ENCODE data around the gene CEP72.

CEP72 gene

GRCh38 chr5:669111-669841 is 57.1 kb downstream of the CEP72 start:
- peak; percentile 88 for DNase-seq (ENCODE audit: low read depth)
- peak; percentile 62 for TF ChIP-seq CTCF (conservative IDR thresholded peaks at IDR 0.05; ENCODE audit: low read depth, low read length)
- no peak overlapping the region for H3K4me3 ChIP-seq (ENCODE audit: low read length)

GRCh38 chr5:669842-670395 is 57.8 kb downstream of the CEP72 start:
- TF ChIP-seq CTCF (conservative IDR thresholded peaks at IDR 0.05; ENCODE audit: low read depth, low read length): no peak

GRCh38 chr5:670396-671270 is 58.5 kb downstream of the CEP72 start:
- no peak overlapping the region for H3K4me3 ChIP-seq (ENCODE audit: low read length)
- TF ChIP-seq CTCF (conservative IDR thresholded peaks at IDR 0.05; ENCODE audit: low read depth, low read length): no peak
- DNase-seq (ENCODE audit: low read depth): no peak

More at GRCh38 chr5:669842-670395, 57.8 kb downstream of the CEP72 start:
- DNase-seq (ENCODE audit: low read depth): no peak
- no peak overlapping the region for H3K4me3 ChIP-seq (ENCODE audit: low read length)

GRCh38 chr5:671459-672328 is 59.6 kb downstream of the CEP72 start:
- TF ChIP-seq CTCF (conservative IDR thresholded peaks at IDR 0.05; ENCODE audit: low read depth, low read length): peak; percentile 90
- DNase-seq (ENCODE audit: low read depth): no peak
- no peak overlapping the region for H3K4me3 ChIP-seq (ENCODE audit: low read length)

- H3K4me3 ChIP-seq (ENCODE audit: low read length): no peak overlapping the region
- peak; percentile 95 for DNase-seq (ENCODE audit: low read depth)
- TF ChIP-seq CTCF (conservative IDR thresholded peaks at IDR 0.05; ENCODE audit: low read depth, low read length): no peak
Observed at GRCh38 chr5:672329-673160, 60.4 kb downstream of the CEP72 start.
